ENCODE results near the gene SLC6A11.

The SLC6A11 gene

DNA sequence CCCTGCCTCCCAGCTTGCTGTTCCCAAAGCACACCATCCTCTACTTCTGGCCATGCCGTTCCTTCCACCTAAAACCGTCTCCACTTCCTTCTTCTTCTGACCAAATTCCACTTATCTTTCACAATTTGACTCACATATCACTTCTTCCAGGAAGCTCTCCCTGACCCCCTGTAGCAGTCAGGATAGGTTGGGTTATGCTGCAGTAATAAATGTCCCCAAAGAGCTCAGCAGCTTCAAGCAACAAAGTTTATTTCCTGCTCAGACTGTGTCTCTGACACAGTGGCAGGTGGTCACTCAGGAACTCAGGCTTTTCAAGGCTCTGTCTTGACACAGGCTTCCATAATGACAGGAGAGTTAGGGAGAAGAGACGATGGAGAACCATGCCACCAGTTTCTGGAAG lies 27.4 kb downstream of the SLC6A11 start:
- no peak overlapping the region for H3K4me3 ChIP-seq (ENCODE audit: control insufficient read depth, low read depth, low read length)
- no peak for DNase-seq (ENCODE audit: low read depth)
- TF ChIP-seq CTCF (IDR thresholded peaks at IDR 0.05; ENCODE audit: control insufficient read depth, insufficient read depth, low read depth, low read length, missing control alignments): no peak

DNA sequence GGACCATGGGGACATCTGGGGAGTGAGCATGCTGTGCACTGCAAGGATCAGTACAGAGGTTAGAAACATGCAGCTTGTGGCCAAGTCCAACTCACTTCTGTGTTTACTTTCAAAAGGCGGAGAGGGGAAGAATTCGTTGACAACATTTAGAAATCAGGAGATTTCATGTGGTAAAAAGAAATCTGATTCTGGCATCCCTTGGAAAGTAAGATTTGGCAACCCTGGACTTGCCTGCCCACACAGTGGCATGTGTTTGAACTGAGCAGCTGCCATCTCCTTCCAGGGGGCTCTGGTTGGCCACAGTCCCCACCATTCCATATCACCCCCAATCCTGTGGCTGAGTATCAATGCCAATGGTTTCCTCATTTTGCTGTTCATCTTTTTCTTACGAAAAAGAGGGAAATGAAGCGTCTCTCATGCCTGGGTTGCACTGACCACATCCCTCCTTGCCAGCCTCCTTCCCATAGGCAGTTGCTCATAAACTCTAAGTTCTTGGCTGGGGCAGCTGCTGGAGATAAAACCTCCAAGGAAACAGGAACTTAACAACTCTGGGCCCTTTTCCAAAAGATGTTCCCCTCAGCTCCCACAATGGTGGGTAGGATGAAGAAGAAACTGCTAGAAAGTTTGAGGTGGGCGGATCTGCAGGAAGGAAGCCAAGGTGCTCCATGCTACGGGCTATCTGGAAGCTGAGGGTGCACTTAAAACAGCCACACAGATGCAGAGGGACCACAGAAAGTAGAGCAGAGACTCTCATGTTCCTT lies 29.2 kb downstream of the SLC6A11 start:
- DNase-seq (ENCODE audit: low read depth): no peak
- H3K4me3 ChIP-seq (ENCODE audit: control insufficient read depth, low read depth, low read length): no peak overlapping the region

GRCh38 chr3:10845839-10846656 lies 30.0 kb downstream of the SLC6A11 start:
- H3K4me3 ChIP-seq (ENCODE audit: control insufficient read depth, low read depth, low read length): no peak overlapping the region
- no peak for DNase-seq (ENCODE audit: low read depth)
- TF ChIP-seq CTCF (IDR thresholded peaks at IDR 0.05; ENCODE audit: control insufficient read depth, insufficient read depth, low read depth, low read length, missing control alignments): no peak

More for the DNA sequence above, 29.2 kb downstream of the SLC6A11 start:
- no peak for TF ChIP-seq CTCF (IDR thresholded peaks at IDR 0.05; ENCODE audit: control insufficient read depth, insufficient read depth, low read depth, low read length, missing control alignments)

DNA sequence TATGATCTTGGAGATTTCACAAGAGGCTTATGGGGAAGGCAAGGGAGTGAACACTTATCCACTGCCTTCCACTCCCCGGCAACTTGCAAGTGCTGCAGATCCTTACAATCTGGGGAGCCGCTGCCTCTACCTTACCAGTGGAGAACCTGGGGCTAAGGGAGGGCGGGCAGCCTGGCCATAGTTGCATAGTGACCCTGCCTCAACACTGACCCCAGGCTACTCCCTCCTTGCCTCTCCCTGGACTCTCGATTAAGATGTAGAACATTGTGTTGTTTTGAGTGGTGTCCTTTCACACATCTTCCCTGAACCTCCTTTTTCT lies 30.6 kb downstream of the SLC6A11 start:
- TF ChIP-seq CTCF (IDR thresholded peaks at IDR 0.05; ENCODE audit: control insufficient read depth, insufficient read depth, low read depth, low read length, missing control alignments): no peak
- DNase-seq (ENCODE audit: low read depth): no peak
- H3K4me3 ChIP-seq (ENCODE audit: control insufficient read depth, low read depth, low read length): no peak overlapping the region

DNA sequence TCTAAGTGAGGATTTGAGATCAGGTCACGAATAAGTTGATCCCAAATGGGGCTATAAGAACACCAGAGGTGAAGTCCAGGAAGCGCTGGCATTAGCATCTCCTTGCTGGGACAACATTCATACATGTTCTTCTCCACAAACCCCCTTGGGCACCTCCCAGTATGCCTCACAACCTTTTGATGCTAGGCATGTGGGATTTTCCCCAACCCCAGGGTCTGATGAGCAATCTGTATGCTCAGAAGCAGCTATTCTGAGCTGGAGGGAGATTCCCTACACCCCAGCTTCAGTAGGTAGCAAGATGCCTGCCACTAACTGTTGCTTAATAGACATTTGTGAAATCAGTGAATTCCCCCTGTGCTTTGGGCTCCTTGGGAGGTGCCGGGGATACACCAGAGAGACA lies 32.2 kb downstream of the SLC6A11 start:
- DNase-seq (ENCODE audit: low read depth): no peak
- TF ChIP-seq CTCF (IDR thresholded peaks at IDR 0.05; ENCODE audit: control insufficient read depth, insufficient read depth, low read depth, low read length, missing control alignments): no peak
- no peak overlapping the region for H3K4me3 ChIP-seq (ENCODE audit: control insufficient read depth, low read depth, low read length)

DNA sequence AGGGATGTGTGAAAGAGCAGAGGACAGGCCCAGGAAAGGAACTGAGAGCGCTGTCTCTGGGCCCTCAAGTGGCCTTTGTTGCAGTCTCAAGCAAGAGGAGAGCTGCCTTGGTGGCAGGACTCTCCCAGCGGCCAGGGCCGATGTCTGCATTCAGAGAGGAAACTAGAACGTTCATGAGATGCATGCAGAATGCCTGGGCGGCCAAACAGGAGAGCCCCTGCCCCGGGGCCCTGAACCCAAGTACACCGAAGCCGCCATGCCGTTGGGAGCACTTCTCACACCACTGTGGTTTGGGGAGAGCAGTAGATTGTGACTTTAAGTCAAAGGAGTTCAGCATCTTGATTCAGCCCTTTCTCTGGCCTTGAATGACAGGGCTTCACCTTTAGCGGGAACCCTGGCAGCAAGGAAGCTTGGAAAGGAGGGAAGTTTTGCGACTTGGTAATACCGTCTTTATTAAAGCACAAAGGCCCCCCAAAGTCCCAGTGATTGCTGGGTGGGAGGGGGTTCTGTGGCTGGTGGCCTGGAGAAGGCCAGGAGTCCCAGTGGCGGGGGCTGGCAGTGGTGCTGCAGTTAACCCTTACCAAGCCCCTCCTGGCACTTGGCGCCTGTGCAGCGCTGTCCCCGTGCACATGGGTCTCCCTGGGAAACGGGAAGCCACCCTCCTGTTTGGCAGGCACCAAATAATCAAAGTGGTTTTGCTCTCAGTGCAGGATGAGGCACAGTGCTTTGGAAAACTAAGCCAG lies 36.2 kb downstream of the SLC6A11 start:
- no peak overlapping the region for H3K4me3 ChIP-seq (ENCODE audit: control insufficient read depth, low read depth, low read length)
- TF ChIP-seq CTCF (IDR thresholded peaks at IDR 0.05; ENCODE audit: control insufficient read depth, insufficient read depth, low read depth, low read length, missing control alignments): no peak
- no peak for DNase-seq (ENCODE audit: low read depth)

Data from AG09309 (cell line).